Daoy (cell line): Measurements from ENCODE around the gene KCNN3. TPM values are rescaled to one million over a fixed set of nuclear protein-coding genes. Genes with fewer than 3 reads are reported as not detected.

ENCODE experiments used
- DNase-seq: peaks from one replicate; pipeline ENCODE4 v3.0.0-alpha.2; 2015; ENCODE audit warnings: low read depth
- total RNA-seq: library from RNA; depleted of rRNA; stranded (reverse); fragments of >200 nt; shearing (Covaris generic); gene quantifications from 2 replicates; pipeline ENCODE4 v1.2.3, GENCODE V29; 2014; rRNA removed

The KCNN3 gene
- total RNA-seq, 1 experiment from 2014 or later: 9.1 TPM

DNA sequence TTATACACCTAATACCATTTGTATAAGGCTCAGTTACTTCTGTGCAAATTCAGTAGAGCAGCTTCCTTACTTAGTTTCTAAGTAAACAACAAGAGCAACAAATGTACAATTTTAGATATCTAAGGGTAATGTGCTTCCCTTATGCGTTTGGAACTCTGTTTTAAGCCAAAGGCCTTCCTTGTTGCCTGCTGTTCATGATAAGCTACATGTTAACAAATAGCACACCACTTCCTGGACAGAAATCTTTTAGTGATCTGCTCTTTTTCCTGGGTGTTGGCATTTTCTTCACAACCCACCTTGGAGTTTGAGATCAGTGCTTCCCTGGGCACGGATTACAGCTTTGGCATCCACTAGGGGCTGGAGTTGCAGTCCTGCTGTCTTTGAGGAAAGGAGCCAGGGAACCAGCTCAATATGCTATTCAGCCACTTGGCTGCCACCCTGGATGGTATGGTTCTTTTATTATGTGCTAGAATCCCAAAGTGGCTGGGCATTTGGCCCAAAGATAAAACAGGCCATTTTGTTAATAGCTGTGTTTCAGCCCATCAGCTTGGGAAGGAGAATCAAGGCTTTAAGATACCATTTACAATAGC is 206.5 kb downstream of the KCNN3 start:
- no peak for DNase-seq

DNA sequence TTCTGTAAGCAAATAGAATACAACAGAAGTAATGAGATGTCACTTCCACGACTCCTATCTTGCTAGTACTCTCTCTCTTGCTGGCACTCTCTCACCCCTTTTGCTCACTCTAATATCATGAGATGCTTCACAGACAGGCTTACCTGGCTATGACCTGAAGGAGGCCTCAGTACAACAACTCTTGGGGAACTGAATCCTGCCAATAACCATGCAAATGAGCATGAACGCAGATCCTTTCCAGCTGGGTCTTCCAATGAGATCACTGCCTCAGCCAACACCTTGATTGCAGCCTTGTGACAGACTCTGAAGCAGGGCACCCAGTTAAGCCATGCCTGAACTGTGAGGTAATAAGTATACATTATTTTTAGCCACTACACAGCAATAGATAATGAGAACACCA is 209.0 kb downstream of the KCNN3 start:
- no peak for DNase-seq

DNA sequence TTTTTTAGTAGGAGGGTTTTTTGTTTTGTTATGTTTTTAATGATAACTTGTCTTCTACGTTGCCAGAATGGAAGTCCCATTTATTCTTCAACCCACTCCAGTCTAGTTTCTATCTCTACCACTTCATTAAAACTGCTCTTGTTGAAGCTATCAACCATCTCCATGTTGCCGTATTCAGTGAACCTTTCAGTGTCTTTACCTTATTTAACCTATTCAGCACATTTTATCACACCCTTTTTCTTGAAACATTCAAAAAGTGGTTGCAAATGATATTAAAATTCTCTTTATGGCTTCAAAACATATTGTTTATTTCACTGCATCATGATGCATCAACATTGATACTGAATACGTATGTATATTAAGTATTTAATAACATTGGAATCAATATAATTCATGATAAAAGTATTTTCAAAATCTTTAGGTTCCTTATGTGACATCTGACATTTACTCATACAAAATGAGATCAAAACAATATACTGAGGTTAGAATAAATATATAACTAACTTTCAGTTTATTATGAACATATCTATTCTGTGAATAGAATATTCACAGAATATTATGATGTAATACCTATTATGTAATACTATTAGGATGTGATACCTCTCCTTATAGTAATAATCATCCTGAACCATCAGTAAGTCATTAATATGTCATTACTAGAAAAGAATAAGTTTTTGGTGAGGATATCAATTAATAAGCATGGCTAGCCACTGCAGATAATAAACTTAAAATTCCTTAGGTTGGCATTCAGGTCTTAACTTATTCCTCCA is 210.1 kb downstream of the KCNN3 start:
- no peak for DNase-seq

DNA sequence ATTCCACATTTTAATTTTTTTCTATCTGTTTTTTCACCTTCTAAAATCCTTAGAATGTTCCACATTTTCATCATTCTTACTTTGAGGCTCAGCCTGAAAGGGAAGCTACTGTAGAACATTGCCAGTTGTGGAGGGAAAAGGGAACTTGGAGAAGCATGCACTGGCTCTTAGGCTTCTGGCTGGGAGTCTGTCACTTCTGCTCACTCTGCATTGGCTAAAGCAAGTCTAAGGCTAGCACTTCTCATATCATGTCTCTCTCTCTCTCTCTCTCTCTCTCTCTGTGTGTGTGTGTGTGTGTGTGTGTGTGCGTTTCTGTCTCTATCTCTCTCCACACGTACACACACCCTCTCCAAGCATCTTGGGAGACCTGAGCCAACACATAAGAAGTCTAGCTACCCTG is 212.5 kb downstream of the KCNN3 start:
- DNase-seq: no peak

DNA sequence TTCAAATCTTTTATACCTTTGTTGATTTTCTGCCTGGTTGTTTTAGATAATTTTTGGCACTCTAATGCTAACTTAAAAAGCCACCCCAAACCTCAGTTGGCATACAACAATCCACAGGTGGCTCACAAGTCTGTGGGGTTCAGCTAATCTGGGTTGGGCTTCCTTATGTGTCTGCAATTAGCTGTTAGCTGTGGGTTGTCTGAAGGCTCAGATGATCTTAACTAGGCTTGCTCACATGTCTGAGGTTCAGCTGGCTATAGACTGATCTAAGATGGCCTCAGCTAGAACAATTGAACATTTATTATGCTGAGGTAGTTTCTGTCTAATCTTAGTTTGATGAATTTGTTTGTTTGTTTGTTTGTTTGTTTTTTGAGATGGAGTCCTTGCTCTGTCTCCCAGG is 217.2 kb downstream of the KCNN3 start:
- DNase-seq: no peak

Other genes with a start within 250 kb of the KCNN3 start
- 3.8 and 5.7 TPM in 2 replicates for gene PMVK, start 66.4 kb upstream of the KCNN3 start, total RNA-seq
- gene PBXIP1, start 85.8 kb upstream of the KCNN3 start, total RNA-seq: 10.5 and 10.9 TPM in 2 replicates
- gene PYGO2, start 91.5 kb upstream of the KCNN3 start, total RNA-seq: 21.8 and 24.3 TPM in 2 replicates
- gene SHC1, start 100.5 kb upstream of the KCNN3 start, total RNA-seq: 112 and 126 TPM in 2 replicates
- 362 and 379 TPM in 2 replicates for gene CKS1B, start 104.4 kb upstream of the KCNN3 start, total RNA-seq
- gene FLAD1, start 113.1 kb upstream of the KCNN3 start, total RNA-seq: 48.1 and 51.2 TPM in 2 replicates
- gene LENEP, start 123.3 kb upstream of the KCNN3 start, total RNA-seq: not detected in 2 replicates
- gene ZBTB7B, start 132.5 kb upstream of the KCNN3 start, total RNA-seq: 11.7 and 14.8 TPM in 2 replicates
- gene DCST2, start 163.5 kb upstream of the KCNN3 start, total RNA-seq: not detected in 2 replicates
- gene DCST1, start 163.5 kb upstream of the KCNN3 start, total RNA-seq: not detected in 2 replicates
- gene ADAM15, start 181.0 kb upstream of the KCNN3 start, total RNA-seq: 44.5 and 46.2 TPM in 2 replicates
- 10.6 and 16.7 TPM in 2 replicates for gene EFNA4, start 193.5 kb upstream of the KCNN3 start, total RNA-seq
- gene EFNA3, start 208.6 kb upstream of the KCNN3 start, total RNA-seq: 1.1 and 2.4 TPM in 2 replicates